GM21447 (cell line): Measurements from ENCODE around the gene ITSN1.
"Not testable (repeated sequence)": the region's sequence is repeated elsewhere in the genome, so short reads cannot be mapped to it uniquely, and the experiment has no call there.

Source experiments
- ATAC-seq: cut with Tn5 transposase; IDR thresholded peaks from one replicate; pipeline ENCODE4 v1.9.1; 2021; ENCODE audit not compliant: unreplicated experiment

ITSN1 gene

GRCh38 chr21:33650929-33651509, 8.7 kb downstream of the ITSN1 start:
- ATAC-seq, result no peak

GRCh38 chr21:33651965-33652680, 9.8 kb downstream of the ITSN1 start:
- no peak for ATAC-seq

GRCh38 chr21:33654412-33654811, 12.1 kb downstream of the ITSN1 start:
- ATAC-seq, result no peak

- no peak for ATAC-seq
Observed at GRCh38 chr21:33655588-33656221, 13.4 kb downstream of the ITSN1 start.

GRCh38 chr21:33657124-33657820, 15.0 kb downstream of the ITSN1 start:
- ATAC-seq, result no peak

GRCh38 chr21:33658919-33659567, 16.7 kb downstream of the ITSN1 start:
- no peak for ATAC-seq

GRCh38 chr21:33659568-33659949, 17.3 kb downstream of the ITSN1 start:
- no peak for ATAC-seq

- no peak for ATAC-seq
Observed at GRCh38 chr21:33660406-33660805, 18.1 kb downstream of the ITSN1 start.

- no peak for ATAC-seq
Observed at GRCh38 chr21:33661146-33661545, 18.8 kb downstream of the ITSN1 start.

- no peak for ATAC-seq
Observed at GRCh38 chr21:33662046-33662445, 19.7 kb downstream of the ITSN1 start.

- ATAC-seq, result no peak
Observed at GRCh38 chr21:33663241-33663640, 20.9 kb downstream of the ITSN1 start.

GRCh38 chr21:33664135-33664534, 21.8 kb downstream of the ITSN1 start:
- ATAC-seq, result no peak

GRCh38 chr21:33666153-33666552, 23.9 kb downstream of the ITSN1 start:
- ATAC-seq, result no peak

- ATAC-seq, result no peak
Observed at GRCh38 chr21:33667636-33668035, 25.3 kb downstream of the ITSN1 start.

GRCh38 chr21:33668180-33668579, 25.9 kb downstream of the ITSN1 start:
- no peak for ATAC-seq

GRCh38 chr21:33668620-33669019, 26.3 kb downstream of the ITSN1 start:
- no peak for ATAC-seq

GRCh38 chr21:33670076-33670978, 28.0 kb downstream of the ITSN1 start:
- ATAC-seq, result no peak

- no peak for ATAC-seq
Observed at GRCh38 chr21:33673473-33673872, 31.2 kb downstream of the ITSN1 start.

GRCh38 chr21:33674226-33674625, 31.9 kb downstream of the ITSN1 start:
- ATAC-seq, result no peak

- not testable (repeated sequence) for ATAC-seq
Observed at GRCh38 chr21:33676666-33677065, 34.4 kb downstream of the ITSN1 start.
